Left lung (tissue), 10 donors: Measurements from ENCODE around the gene HHAT. TPM values are rescaled to one million over a fixed set of nuclear protein-coding genes. Genes with fewer than 3 reads are reported as not detected.

ENCODE experiments used
- ATAC-seq: fragments of 200-7000 bp; cut with Tn5 transposase; one replicate; pipeline ENCODE4 v1.9.1; 2020; ENCODE audit warnings: moderate library complexity
- DNase-seq, 4 donors: peaks; one replicate each; pipeline ENCODE4 v3.0.0-alpha.2; 2013 to 2020
- H3K27ac ChIP-seq, 2 donors: fragments of 200-600 bp; sonication (generic) in 1 of 2; one replicate each; pipeline versions ENCODE4 v1.5.0 to v1.8.0; 2020 to 2021
- H3K27me3 ChIP-seq, 2 donors: fragments of 200-600 bp; sonication (generic) in 1 of 2; one replicate each; pipeline versions ENCODE4 v1.5.0 to v1.8.0; 2020 to 2021
- H3K36me3 ChIP-seq, 2 donors: fragments of 200-600 bp; sonication (generic) in 1 of 2; one replicate each; pipeline versions ENCODE4 v1.5.0 to v1.8.0; 2020 to 2021
- H3K4me1 ChIP-seq, 2 donors: fragments of 200-600 bp; one replicate each; pipeline ENCODE4 v1.8.0; 2021
- H3K4me3 ChIP-seq, 2 donors: fragments of 200-600 bp; sonication (generic) in 1 of 2; one replicate each; pipeline versions ENCODE4 v1.5.0 to v1.8.0; 2020 to 2021; ENCODE audit warnings: mild to moderate bottlenecking in 1 of 2
- H3K9me3 ChIP-seq, 2 donors: fragments of 200-600 bp; sonication (generic) in 1 of 2; one replicate each; pipeline versions ENCODE4 v1.5.0 to v1.8.0; 2020 to 2021
- intact Hi-C, 2 donors: fragments of 100-400 bp; cut with DNase I; formaldehyde crosslinking; loops; one replicate each; pipeline versions ENCODE4 v1.11.2 to v1.14.2; 2022
- polyA plus RNA-seq, 6 donors: library from polyadenylated mRNA; unstranded; fragments of 120-200 nt; gene quantifications; one replicate each; pipeline ENCODE4 v1.2.1, GENCODE V29; 2013; ENCODE audit not compliant: insufficient read length in 6 of 6
- total RNA-seq, 2 donors: library from RNA; stranded (reverse); fragmentation: NEBNext Ultra II Directional; extraction: Animal tissue kit (Norgen Biotek cat#: 25700); gene quantifications; one replicate each; pipeline ENCODE4 v1.2.1, GENCODE V29; 2021
- TF ChIP-seq, protein P1 (sequence below), 2 donors: fragments of 200-600 bp; sonication (generic) in 1 of 2; IDR thresholded peaks; one replicate each; pipeline versions ENCODE4 v1.5.0 to v1.8.0; 2021; ENCODE audit warnings: antibody characterized with exemption in 2 of 2
- donor health status: DM: no; HTN: yes; CAD: no.
- donor health status: DM: no; HTN: no; CAD: no.

Gene HHAT
- total and polyA plus RNA-seq, 8 donors, result 3.4 to 12.3 (median 10.8) TPM

DNA sequence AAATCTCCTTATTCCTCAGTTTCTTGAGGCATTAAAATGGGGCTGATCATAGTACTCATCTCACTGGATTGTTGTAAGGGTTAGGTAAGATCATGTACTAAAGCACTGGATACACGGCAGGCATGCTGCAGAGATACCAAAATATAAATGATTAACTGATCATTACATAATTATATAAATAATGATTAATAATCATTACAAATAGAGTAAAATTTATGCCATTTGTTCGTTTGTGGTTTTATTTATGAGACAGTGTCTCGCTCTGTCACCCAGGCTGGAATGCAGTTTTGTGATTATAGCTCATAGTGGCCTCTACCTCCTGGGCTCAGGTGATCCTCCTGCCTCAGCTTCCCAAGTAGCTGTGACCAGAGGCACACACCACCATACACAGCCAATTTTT is 140.7 kb downstream of the HHAT start:
- Histone ChIP-seq H3K4me3 (no peak overlapping the region), H3K36me3 (no peaks in the 10 kb centered on the region), H3K4me1 (no peaks in the 10 kb centered on the region), H3K27me3 (no peaks in the 10 kb centered on the region), H3K9me3 (no peaks in the 10 kb centered on the region), H3K27ac (no peak overlapping the region)
- intact Hi-C loops, result no loop called here
- TF ChIP-seq, protein P1, sequence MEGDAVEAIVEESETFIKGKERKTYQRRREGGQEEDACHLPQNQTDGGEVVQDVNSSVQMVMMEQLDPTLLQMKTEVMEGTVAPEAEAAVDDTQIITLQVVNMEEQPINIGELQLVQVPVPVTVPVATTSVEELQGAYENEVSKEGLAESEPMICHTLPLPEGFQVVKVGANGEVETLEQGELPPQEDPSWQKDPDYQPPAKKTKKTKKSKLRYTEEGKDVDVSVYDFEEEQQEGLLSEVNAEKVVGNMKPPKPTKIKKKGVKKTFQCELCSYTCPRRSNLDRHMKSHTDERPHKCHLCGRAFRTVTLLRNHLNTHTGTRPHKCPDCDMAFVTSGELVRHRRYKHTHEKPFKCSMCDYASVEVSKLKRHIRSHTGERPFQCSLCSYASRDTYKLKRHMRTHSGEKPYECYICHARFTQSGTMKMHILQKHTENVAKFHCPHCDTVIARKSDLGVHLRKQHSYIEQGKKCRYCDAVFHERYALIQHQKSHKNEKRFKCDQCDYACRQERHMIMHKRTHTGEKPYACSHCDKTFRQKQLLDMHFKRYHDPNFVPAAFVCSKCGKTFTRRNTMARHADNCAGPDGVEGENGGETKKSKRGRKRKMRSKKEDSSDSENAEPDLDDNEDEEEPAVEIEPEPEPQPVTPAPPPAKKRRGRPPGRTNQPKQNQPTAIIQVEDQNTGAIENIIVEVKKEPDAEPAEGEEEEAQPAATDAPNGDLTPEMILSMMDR (IDR thresholded peaks at IDR 0.05), result no peak
- DNase-seq, result no peak
- ATAC-seq, result no peak

DNA sequence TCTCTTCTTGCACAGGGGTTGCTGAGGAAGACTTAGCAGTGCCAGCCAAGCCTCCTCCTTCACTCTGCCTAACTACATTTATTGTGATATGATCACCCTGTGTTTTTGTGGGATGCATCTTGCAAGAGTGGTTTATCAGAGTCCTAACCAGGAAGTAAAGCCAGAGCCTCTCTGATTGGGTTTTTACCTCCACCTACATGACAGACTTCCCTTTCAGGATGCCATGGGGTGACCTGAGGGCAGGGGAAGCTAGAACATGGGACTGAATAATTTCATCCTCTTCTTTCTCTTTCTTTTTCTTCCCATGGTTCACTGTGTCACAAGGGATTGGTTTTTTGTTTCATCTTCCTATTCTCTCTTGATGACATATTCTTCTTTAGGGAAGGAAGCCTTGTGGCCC is 146.6 kb downstream of the HHAT start:
- no peak overlapping the region for H3K4me3 ChIP-seq
- H3K27me3 ChIP-seq, result no peaks in the 10 kb centered on the region
- H3K9me3 ChIP-seq, result no peaks in the 10 kb centered on the region
- H3K36me3 ChIP-seq, result no peaks in the 10 kb centered on the region
- intact Hi-C loops, result no loop called here
- no peaks in the 10 kb centered on the region for H3K4me1 ChIP-seq
- H3K27ac ChIP-seq, result no peak overlapping the region
- ATAC-seq (no peak), DNase-seq (no peak)
- TF ChIP-seq, protein P1 (IDR thresholded peaks at IDR 0.05), result no peak

DNA sequence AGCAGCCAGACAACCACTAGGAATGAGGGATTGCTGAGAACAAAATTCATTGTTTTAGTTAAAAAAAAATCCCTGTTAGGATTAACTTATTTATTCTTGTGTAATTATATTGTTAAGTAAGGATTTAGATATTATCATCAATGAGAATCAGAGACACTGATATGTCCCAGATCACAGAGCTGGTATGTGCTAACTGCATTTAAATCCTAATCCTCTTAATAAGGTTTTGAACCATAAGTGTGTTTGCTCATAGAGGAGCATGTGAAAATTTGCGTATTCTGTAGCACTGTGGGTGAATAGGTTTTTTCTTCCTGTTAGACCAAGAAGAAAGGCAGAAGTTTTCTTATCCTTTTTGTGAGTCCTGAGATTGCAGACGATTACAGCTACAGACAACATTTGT is 147.1 kb downstream of the HHAT start:
- H3K9me3 ChIP-seq, result no peaks in the 10 kb centered on the region
- DNase-seq (no peak), ATAC-seq (no peak)
- no peak overlapping the region for H3K4me3 ChIP-seq
- H3K27ac ChIP-seq, result no peak overlapping the region
- H3K4me1 ChIP-seq, result no peaks in the 10 kb centered on the region
- H3K27me3 ChIP-seq, result no peaks in the 10 kb centered on the region
- TF ChIP-seq, protein P1 (IDR thresholded peaks at IDR 0.05), result no peak
- no peaks in the 10 kb centered on the region for H3K36me3 ChIP-seq
- intact Hi-C loops, result no loop called here

DNA sequence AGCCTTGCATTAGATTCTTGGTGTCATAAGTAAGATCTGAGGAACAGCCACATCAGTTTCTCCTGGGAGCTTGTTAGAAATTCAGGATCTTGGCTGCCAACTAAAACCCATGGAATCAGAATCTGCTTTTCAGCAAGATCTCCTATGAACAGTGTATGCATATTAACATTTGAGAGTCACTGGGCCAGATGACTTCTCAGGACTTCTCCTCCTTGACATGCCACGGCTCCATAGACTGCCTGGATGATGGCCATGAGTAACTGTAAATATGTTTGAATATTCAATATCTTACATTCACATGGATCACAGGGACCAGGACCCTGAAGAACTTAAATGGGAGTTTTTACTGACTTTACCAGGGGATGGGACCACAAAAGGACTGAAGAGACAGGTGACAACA is 148.0 kb downstream of the HHAT start:
- Histone ChIP-seq H3K9me3 (no peaks in the 10 kb centered on the region), H3K4me1 (no peaks in the 10 kb centered on the region), H3K27ac (no peak overlapping the region), H3K4me3 (no peak overlapping the region), H3K27me3 (no peaks in the 10 kb centered on the region), H3K36me3 (no peaks in the 10 kb centered on the region)
- intact Hi-C loops, result no loop called here
- TF ChIP-seq, protein P1 (IDR thresholded peaks at IDR 0.05), result no peak
- no peak for DNase-seq
- ATAC-seq, result no peak

DNA sequence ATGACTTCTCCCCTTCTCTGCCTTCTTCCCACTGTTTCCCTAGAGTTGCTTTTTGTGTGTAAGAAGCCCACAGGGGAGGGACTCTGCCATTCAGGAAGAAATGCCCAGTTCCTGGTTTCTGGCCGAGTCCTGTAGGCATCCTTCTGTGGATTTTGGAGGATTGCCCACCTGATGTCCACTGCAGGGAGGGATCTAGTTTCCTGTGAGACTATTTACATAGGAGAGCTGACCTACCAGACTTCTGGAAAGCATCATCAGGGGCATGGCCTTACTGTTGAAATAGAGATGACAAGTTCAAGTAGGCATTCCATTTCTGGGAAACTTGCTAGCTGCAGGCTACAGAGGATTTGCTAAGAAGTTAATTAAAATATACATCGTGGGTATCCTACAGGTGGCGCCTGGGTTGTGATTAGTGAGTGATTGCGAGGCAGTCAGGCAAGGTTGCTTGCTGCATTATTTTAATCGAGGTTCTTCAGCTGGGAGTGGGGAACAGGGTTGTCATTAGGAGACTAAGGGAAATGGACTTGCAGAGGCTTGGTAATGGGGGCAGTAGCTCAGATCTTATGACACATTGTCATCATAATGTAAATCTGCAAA is 148.7 kb downstream of the HHAT start:
- TF ChIP-seq, protein P1 (IDR thresholded peaks at IDR 0.05), result no peak
- no peaks in the 10 kb centered on the region for H3K27me3 ChIP-seq
- intact Hi-C loops, result no loop called here
- H3K36me3 ChIP-seq, result no peaks in the 10 kb centered on the region
- no peak overlapping the region for H3K27ac ChIP-seq
- ATAC-seq, result no peak
- no peak for DNase-seq
- H3K9me3 ChIP-seq, result no peaks in the 10 kb centered on the region
- no peak overlapping the region for H3K4me3 ChIP-seq
- H3K4me1 ChIP-seq, result no peaks in the 10 kb centered on the region
